Gastrocnemius medialis (tissue), 4 donors: ENCODE measurements around the gene KATNB1.

Experiments
- CTCF ChIP-seq, 5 experiments: fragments of 450-650 bp in 3 of 5; fragments of 200-600 bp in 2 of 5; sonication (generic) in 2 of 5; IDR thresholded peaks in 4 of 5; conservative IDR thresholded peaks in 1 of 5; 1 replicate in 4 of 5; 2 replicates in 1 of 5; pipeline ENCODE4 v1.5.1; 2016 to 2019; ENCODE audit warnings: antibody characterized with exemption in 5 of 5, mild to moderate bottlenecking in 3 of 5, moderate library complexity in 3 of 5
- POLR2A ChIP-seq, 2 donors: fragments of 450-650 bp; IDR thresholded peaks; one replicate each; pipeline ENCODE4 v1.6.1; 2017; ENCODE audit warnings: antibody characterized with exemption in 2 of 2, mild to moderate bottlenecking in 2 of 2, moderate library complexity in 2 of 2

GRCh38 chr16:57735755-57736418 is at the start of gene KATNB1:
- TF ChIP-seq CTCF (IDR thresholded peaks at IDR 0.05 in 4 of 5, conservative IDR thresholded peaks at IDR 0.05 in 1 of 5) (no peak), POLR2A (IDR thresholded peaks at IDR 0.05) (no peak)
